Liver (tissue), 3 donors: ENCODE results near the gene TWIST2.

ENCODE experiments used
- SP1 ChIP-seq: IDR thresholded peaks from 2 replicates; pipeline ENCODE4 v1.6.1; 2018; ENCODE audit warnings: antibody characterized with exemption, mild to moderate bottlenecking
- TF ChIP-seq, protein P1 (sequence below): fragments of 150-350 bp; IDR thresholded peaks from 2 replicates; pipeline ENCODE4 v1.5.1; 2017; ENCODE audit warnings: improper control_type of control experiment, low read depth, low read length; ENCODE audit not compliant: missing input control
- TF ChIP-seq, protein P2 (sequence below): IDR thresholded peaks from 2 replicates; pipeline ENCODE4 v1.6.1; 2016; ENCODE audit warnings: antibody characterized with exemption, mild to moderate bottlenecking
- TF ChIP-seq, protein P3 (sequence below): IDR thresholded peaks from 2 replicates; pipeline ENCODE4 v1.6.1; 2016; ENCODE audit warnings: antibody characterized with exemption
- donor health status: healthy.
- donor health status: healthy.

DNA sequence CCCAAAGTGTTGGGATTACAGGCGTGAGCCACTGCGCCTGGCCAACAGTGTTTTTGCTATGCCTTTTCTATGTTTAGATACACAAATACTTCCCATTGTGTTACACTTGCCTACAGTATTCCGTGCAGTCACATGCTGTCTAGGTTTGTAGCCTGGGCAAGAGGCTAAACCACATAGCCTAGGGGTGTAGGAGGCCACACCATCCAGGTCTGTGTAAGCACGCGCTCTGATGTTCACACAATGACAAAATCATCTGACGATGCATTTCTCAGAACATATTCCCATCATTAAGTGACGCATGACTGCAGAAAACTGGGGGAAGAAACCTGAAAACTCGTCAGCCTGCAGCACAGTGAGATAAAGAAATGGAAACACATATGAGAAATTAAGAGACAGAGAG lies 46.1 kb upstream of the TWIST2 start:
- TF ChIP-seq, protein P1, sequence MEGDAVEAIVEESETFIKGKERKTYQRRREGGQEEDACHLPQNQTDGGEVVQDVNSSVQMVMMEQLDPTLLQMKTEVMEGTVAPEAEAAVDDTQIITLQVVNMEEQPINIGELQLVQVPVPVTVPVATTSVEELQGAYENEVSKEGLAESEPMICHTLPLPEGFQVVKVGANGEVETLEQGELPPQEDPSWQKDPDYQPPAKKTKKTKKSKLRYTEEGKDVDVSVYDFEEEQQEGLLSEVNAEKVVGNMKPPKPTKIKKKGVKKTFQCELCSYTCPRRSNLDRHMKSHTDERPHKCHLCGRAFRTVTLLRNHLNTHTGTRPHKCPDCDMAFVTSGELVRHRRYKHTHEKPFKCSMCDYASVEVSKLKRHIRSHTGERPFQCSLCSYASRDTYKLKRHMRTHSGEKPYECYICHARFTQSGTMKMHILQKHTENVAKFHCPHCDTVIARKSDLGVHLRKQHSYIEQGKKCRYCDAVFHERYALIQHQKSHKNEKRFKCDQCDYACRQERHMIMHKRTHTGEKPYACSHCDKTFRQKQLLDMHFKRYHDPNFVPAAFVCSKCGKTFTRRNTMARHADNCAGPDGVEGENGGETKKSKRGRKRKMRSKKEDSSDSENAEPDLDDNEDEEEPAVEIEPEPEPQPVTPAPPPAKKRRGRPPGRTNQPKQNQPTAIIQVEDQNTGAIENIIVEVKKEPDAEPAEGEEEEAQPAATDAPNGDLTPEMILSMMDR: no peak
- TF ChIP-seq, protein P2, sequence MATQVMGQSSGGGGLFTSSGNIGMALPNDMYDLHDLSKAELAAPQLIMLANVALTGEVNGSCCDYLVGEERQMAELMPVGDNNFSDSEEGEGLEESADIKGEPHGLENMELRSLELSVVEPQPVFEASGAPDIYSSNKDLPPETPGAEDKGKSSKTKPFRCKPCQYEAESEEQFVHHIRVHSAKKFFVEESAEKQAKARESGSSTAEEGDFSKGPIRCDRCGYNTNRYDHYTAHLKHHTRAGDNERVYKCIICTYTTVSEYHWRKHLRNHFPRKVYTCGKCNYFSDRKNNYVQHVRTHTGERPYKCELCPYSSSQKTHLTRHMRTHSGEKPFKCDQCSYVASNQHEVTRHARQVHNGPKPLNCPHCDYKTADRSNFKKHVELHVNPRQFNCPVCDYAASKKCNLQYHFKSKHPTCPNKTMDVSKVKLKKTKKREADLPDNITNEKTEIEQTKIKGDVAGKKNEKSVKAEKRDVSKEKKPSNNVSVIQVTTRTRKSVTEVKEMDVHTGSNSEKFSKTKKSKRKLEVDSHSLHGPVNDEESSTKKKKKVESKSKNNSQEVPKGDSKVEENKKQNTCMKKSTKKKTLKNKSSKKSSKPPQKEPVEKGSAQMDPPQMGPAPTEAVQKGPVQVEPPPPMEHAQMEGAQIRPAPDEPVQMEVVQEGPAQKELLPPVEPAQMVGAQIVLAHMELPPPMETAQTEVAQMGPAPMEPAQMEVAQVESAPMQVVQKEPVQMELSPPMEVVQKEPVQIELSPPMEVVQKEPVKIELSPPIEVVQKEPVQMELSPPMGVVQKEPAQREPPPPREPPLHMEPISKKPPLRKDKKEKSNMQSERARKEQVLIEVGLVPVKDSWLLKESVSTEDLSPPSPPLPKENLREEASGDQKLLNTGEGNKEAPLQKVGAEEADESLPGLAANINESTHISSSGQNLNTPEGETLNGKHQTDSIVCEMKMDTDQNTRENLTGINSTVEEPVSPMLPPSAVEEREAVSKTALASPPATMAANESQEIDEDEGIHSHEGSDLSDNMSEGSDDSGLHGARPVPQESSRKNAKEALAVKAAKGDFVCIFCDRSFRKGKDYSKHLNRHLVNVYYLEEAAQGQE: no peak
- no peak for TF ChIP-seq SP1
- TF ChIP-seq, protein P3, sequence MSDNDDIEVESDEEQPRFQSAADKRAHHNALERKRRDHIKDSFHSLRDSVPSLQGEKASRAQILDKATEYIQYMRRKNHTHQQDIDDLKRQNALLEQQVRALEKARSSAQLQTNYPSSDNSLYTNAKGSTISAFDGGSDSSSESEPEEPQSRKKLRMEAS: no peak
